GM23248 (cell line): ENCODE data around the gene SRSF6. TPM values are rescaled to one million over a fixed set of nuclear protein-coding genes. Genes with fewer than 3 reads are reported as not detected.
"Not testable (repeated sequence)": the region's sequence is repeated elsewhere in the genome, so short reads cannot be mapped to it uniquely, and the experiment has no call there.

Experiments used
- DNase-seq: peaks from one replicate; pipeline ENCODE4 v3.0.0-alpha.2; 2015
- H2AFZ ChIP-seq: fragments of 200-600 bp; sonication (generic); 2 replicates; pipeline ENCODE4 v1.6.1; 2016; ENCODE audit warnings: antibody characterized with exemption
- H3F3A ChIP-seq: fragments of 200-600 bp; sonication (generic); 2 replicates; pipeline ENCODE4 v1.6.1; 2016; ENCODE audit warnings: mild to moderate bottlenecking, antibody characterized with exemption, mixed run types; ENCODE audit not compliant: insufficient read depth
- H3K27ac ChIP-seq: fragments of 200-600 bp; sonication (generic); 2 replicates; pipeline ENCODE4 v1.5.1; 2016; ENCODE audit warnings: mild to moderate bottlenecking
- H3K27me3 ChIP-seq: fragments of 200-600 bp; sonication (generic); replicated peaks from 2 replicates; pipeline ENCODE4 v1.6.1; 2016; ENCODE audit warnings: mild to moderate bottlenecking; ENCODE audit not compliant: insufficient read depth
- H3K36me3 ChIP-seq: fragments of 200-600 bp; sonication (generic); 2 replicates; pipeline ENCODE4 v1.6.1; 2016; ENCODE audit warnings: low read depth, mild to moderate bottlenecking
- H3K4me1 ChIP-seq: fragments of 200-600 bp; sonication (generic); 2 replicates; pipeline ENCODE4 v1.6.1; 2016; ENCODE audit warnings: mild to moderate bottlenecking; ENCODE audit not compliant: insufficient read depth
- H3K4me2 ChIP-seq: fragments of 200-600 bp; sonication (generic); one replicate; pipeline ENCODE4 v1.6.1; 2016; ENCODE audit warnings: mild to moderate bottlenecking; ENCODE audit not compliant: unreplicated experiment
- H3K4me3 ChIP-seq: fragments of 200-600 bp; sonication (generic); 2 replicates; pipeline ENCODE4 v1.5.1; 2016; ENCODE audit warnings: mild to moderate bottlenecking
- H3K79me2 ChIP-seq: fragments of 200-600 bp; sonication (generic); 2 replicates; pipeline ENCODE4 v1.6.1; 2016; ENCODE audit warnings: mild to moderate bottlenecking; ENCODE audit not compliant: insufficient read depth
- H3K9ac ChIP-seq: fragments of 200-600 bp; sonication (generic); 2 replicates; pipeline ENCODE4 v1.6.1; 2016; ENCODE audit warnings: mild to moderate bottlenecking
- H3K9me2 ChIP-seq: fragments of 200-600 bp; sonication (generic); 2 replicates; pipeline ENCODE4 v1.6.1; 2016; ENCODE audit warnings: mixed run types, mild to moderate bottlenecking, moderate library complexity; ENCODE audit not compliant: insufficient read depth
- H3K9me3 ChIP-seq: fragments of 200-600 bp; sonication (generic); one replicate; pipeline ENCODE4 v1.6.1; 2017; ENCODE audit warnings: low read depth
- H4K20me1 ChIP-seq: fragments of 200-600 bp; sonication (generic); 2 replicates; pipeline ENCODE4 v1.6.0; 2016; ENCODE audit not compliant: insufficient read depth
- EZH2 ChIP-seq: fragments of 200-600 bp; sonication (generic); IDR thresholded peaks from 2 replicates; pipeline ENCODE4 v1.6.1; 2018; ENCODE audit warnings: antibody characterized with exemption, mild to moderate bottlenecking; ENCODE audit not compliant: insufficient read depth, poor library complexity, severe bottlenecking
- EZH2phosphoT487 ChIP-seq: fragments of 200-600 bp; sonication (generic); IDR thresholded peaks from 2 replicates; pipeline ENCODE4 v1.6.1; 2018; ENCODE audit warnings: antibody characterized with exemption, moderate library complexity, mild to moderate bottlenecking, low read depth; ENCODE audit not compliant: insufficient read depth
- WGBS, 2 experiments: methylation state at CpG; one replicate each; pipeline ENCODE4 v1.1.6; 2015 to 2017; ENCODE audit warnings: low lambda C conversion rate in 2 of 2, low coverage in 1 of 2; ENCODE audit errors: missing lambda C conversion rate in 2 of 2; 5-methylcytosine and 5-hydroxymethylcytosine counted together
- in situ Hi-C: fragments of 300-500 bp; cut with MboI; formaldehyde crosslinking; loops from 2 replicates; pipeline ENCODE4 v1.15.0; 2020
- polyA plus RNA-seq: library from polyadenylated mRNA; unstranded; fragments of >200 nt; fragmentation: Nextera tagmentation; extraction: Ambion mirVana; gene quantifications from 2 replicates; pipeline ENCODE4 v1.2.1, GENCODE V29; 2016
- total RNA-seq: library from RNA; depleted of rRNA; stranded (reverse); fragments of >200 nt; shearing (Covaris generic); gene quantifications from 2 replicates; pipeline ENCODE4 v1.2.3, GENCODE V29; 2014

SRSF6 gene
- total and polyA plus RNA-seq, 2 experiments from 2014 or later, result 44.0 to 94.7 TPM

- Histone ChIP-seq H3K27me3 (no peaks in the 10 kb centered on the region), H3K27ac (no peak overlapping the region), H3K4me2 (no peak overlapping the region), H3K9me3 (no peaks in the 10 kb centered on the region), H3K4me3 (no peak overlapping the region), H3K9me2 (no peaks in the 10 kb centered on the region), H2AFZ (no peak overlapping the region), H3K4me1 (0 out of 2 replicates have a peak, but pooled peaks cover 3% of the 10 kb centered on the region), H3K36me3 (no peaks in the 10 kb centered on the region), H4K20me1 (no peaks in the 10 kb centered on the region), H3F3A (no peaks in the 10 kb centered on the region), H3K9ac (no peak overlapping the region), H3K79me2 (no peaks in the 10 kb centered on the region)
- TF ChIP-seq EZH2phosphoT487, result no peak
- TF ChIP-seq EZH2, result no peak
- DNase-seq, result no peak
- 33 to 38% methylated on average over 9 of the region's 9 CpGs for whole genome bisulfite sequencing, 2 experiments
- in situ Hi-C loops, result no loop called here
Measured at GRCh38 chr20:43444107-43444506, 13.6 kb upstream of the SRSF6 start.

- peak; percentile 39 for DNase-seq
- no peak for TF ChIP-seq EZH2phosphoT487
- no peak for TF ChIP-seq EZH2
- H3K4me3 ChIP-seq, result no peak overlapping the region
- no peak overlapping the region for H3K9ac ChIP-seq
- no peaks in the 10 kb centered on the region for H3F3A ChIP-seq
- H3K9me2 ChIP-seq, result no peaks in the 10 kb centered on the region
- no peak overlapping the region for H2AFZ ChIP-seq
- no peaks in the 10 kb centered on the region for H3K27me3 ChIP-seq
- H3K79me2 ChIP-seq, result no peaks in the 10 kb centered on the region
- H3K9me3 ChIP-seq, result no peaks in the 10 kb centered on the region
- no peak overlapping the region for H3K4me2 ChIP-seq
- no peak overlapping the region for H3K27ac ChIP-seq
- no peaks in the 10 kb centered on the region for H4K20me1 ChIP-seq
- 0 out of 2 replicates have a peak, but pooled peaks cover 3% of the 10 kb centered on the region for H3K4me1 ChIP-seq
- in situ Hi-C loops, result no loop called here
- WGBS, 2 experiments, result 34 to 38% methylated on average over 6 of the region's 6 CpGs
- H3K36me3 ChIP-seq, result no peaks in the 10 kb centered on the region
Measured at GRCh38 chr20:43446361-43446879, 11.3 kb upstream of the SRSF6 start.

- WGBS, 2 experiments, result 1 to 2% methylated on average over 3 to 4 of the region's 4 CpGs
- H3K4me3 ChIP-seq, H3K9me2 ChIP-seq, H3K27me3 ChIP-seq, H3K9me3 ChIP-seq, H4K20me1 ChIP-seq, H3K4me1 ChIP-seq, H3F3A ChIP-seq, H3K79me2 ChIP-seq, in situ Hi-C loops, H3K9ac ChIP-seq, H3K27ac ChIP-seq, H3K4me2 ChIP-seq, DNase-seq, H3K36me3 ChIP-seq, H2AFZ ChIP-seq: not testable (repeated sequence)
Measured at GRCh38 chr20:43448431-43448747, 9.3 kb upstream of the SRSF6 start.

GRCh38 chr20:43448748-43449535 is 8.8 kb upstream of the SRSF6 start:
- H3F3A ChIP-seq, result no peaks in the 10 kb centered on the region
- no peak overlapping the region for H3K4me2 ChIP-seq
- H3K9me3 ChIP-seq, result no peaks in the 10 kb centered on the region
- in situ Hi-C loops, result no loop called here
- no peak overlapping the region for H3K9ac ChIP-seq
- H3K27me3 ChIP-seq, result no peaks in the 10 kb centered on the region
- TF ChIP-seq EZH2phosphoT487 (no peak), EZH2 (no peak)
- peak; percentile 60 for DNase-seq
- H3K36me3 ChIP-seq, result no peaks in the 10 kb centered on the region
- no peaks in the 10 kb centered on the region for H4K20me1 ChIP-seq
- no peak overlapping the region for H3K4me3 ChIP-seq
- no peak overlapping the region for H3K27ac ChIP-seq
- no peak overlapping the region for H2AFZ ChIP-seq
- H3K9me2 ChIP-seq, result no peaks in the 10 kb centered on the region
- H3K79me2 ChIP-seq, result no peaks in the 10 kb centered on the region
- 26 to 36% methylated on average over 9 of the region's 9 CpGs for WGBS, 2 experiments
- H3K4me1 ChIP-seq, result no peaks in the 10 kb centered on the region
